ENCODE data around the gene WIPF3. TPM values are rescaled to one million over a fixed set of nuclear protein-coding genes. Genes with fewer than 3 reads are reported as not detected.

Gene WIPF3
- total RNA-seq, 6 donors from 2014 or later: 0.34 to 1.3 (median 0.96) TPM; not detected in 2

DNA sequence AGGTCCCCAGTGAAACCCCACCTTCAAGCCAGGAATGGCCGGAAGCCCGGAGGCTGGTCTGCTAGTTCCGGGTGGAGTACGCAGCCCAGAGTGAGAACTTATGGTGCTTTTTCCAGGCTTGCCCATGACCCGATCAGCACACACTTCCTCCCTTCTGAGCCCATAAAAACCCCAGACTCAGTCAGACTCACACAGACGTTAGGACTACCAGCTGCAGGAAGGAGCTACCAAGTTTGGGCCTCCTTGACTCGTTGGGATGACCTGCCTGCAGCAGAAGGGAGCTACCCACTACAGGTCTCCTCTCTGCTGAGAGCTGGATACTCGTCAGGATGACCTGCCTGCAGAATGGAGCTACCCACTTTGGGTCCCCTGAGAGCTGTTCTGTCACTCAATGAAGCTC, 144.2 kb downstream of the WIPF3 start:
- ATAC-seq (ENCODE audit: low FRiP score in 2 of 2) (no peak), DNase-seq (no peak)
- 88 to 90% methylated on average over 4 to 8 of the region's 8 CpGs for WGBS, 2 donors
- Histone ChIP-seq H3K36me3 (peaks cover 0 to 3% (median 0%) of the 10 kb centered on the region in 4 donors), H3K27ac (no peak overlapping the region), H3K9me3 (no peaks in the 10 kb centered on the region), H3K4me1 (no peaks in the 10 kb centered on the region), H3K4me3 (no peak overlapping the region), H3K27me3 (no peaks in the 10 kb centered on the region)
- TF ChIP-seq, protein P1, sequence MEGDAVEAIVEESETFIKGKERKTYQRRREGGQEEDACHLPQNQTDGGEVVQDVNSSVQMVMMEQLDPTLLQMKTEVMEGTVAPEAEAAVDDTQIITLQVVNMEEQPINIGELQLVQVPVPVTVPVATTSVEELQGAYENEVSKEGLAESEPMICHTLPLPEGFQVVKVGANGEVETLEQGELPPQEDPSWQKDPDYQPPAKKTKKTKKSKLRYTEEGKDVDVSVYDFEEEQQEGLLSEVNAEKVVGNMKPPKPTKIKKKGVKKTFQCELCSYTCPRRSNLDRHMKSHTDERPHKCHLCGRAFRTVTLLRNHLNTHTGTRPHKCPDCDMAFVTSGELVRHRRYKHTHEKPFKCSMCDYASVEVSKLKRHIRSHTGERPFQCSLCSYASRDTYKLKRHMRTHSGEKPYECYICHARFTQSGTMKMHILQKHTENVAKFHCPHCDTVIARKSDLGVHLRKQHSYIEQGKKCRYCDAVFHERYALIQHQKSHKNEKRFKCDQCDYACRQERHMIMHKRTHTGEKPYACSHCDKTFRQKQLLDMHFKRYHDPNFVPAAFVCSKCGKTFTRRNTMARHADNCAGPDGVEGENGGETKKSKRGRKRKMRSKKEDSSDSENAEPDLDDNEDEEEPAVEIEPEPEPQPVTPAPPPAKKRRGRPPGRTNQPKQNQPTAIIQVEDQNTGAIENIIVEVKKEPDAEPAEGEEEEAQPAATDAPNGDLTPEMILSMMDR (IDR thresholded peaks at IDR 0.05): no peak
- no peak for TF ChIP-seq EP300 (IDR thresholded peaks at IDR 0.05)
- no peak for TF ChIP-seq POLR2A (IDR thresholded peaks at IDR 0.05)
- no peak for TF ChIP-seq POLR2AphosphoS5 (IDR thresholded peaks at IDR 0.05)

GRCh38 chr7:29951206-29951605, 144.9 kb downstream of the WIPF3 start:
- DNase-seq: peak in 1 of 2 donors; percentile 21
- no peak overlapping the region for H3K4me3 ChIP-seq
- peaks cover 0 to 3% (median 0%) of the 10 kb centered on the region in 4 donors for H3K36me3 ChIP-seq
- H3K27ac ChIP-seq: no peak overlapping the region
- H3K4me1 ChIP-seq: peaks cover 0 to 5% (median 4%) of the 10 kb centered on the region in 4 donors
- TF ChIP-seq POLR2A (IDR thresholded peaks at IDR 0.05): no peak
- TF ChIP-seq POLR2AphosphoS5 (IDR thresholded peaks at IDR 0.05): no peak
- TF ChIP-seq, protein P1 (IDR thresholded peaks at IDR 0.05): no peak
- no peak for TF ChIP-seq EP300 (IDR thresholded peaks at IDR 0.05)
- no peaks in the 10 kb centered on the region for H3K27me3 ChIP-seq
- 80 to 96% methylated on average over 3 to 8 of the region's 8 CpGs for WGBS, 2 donors
- H3K9me3 ChIP-seq: no peaks in the 10 kb centered on the region
- no peak for ATAC-seq (ENCODE audit: low FRiP score in 2 of 2)

- H3K27me3 ChIP-seq: no peaks in the 10 kb centered on the region
- WGBS, 2 donors: 67 to 73% methylated on average over 4 of the region's 4 CpGs
- ATAC-seq (ENCODE audit: low FRiP score in 2 of 2): peak in 1 of 2 donors; percentile 80
- H3K27ac ChIP-seq: no peak overlapping the region
- peaks cover 0 to 9% (median 7%) of the 10 kb centered on the region in 4 donors for H3K4me1 ChIP-seq
- H3K4me3 ChIP-seq: no peak overlapping the region
- no peaks in the 10 kb centered on the region for H3K9me3 ChIP-seq
- no peaks in the 10 kb centered on the region for H3K36me3 ChIP-seq
- no peak for TF ChIP-seq POLR2A (IDR thresholded peaks at IDR 0.05)
- TF ChIP-seq, protein P1 (IDR thresholded peaks at IDR 0.05): no peak
- no peak for TF ChIP-seq POLR2AphosphoS5 (IDR thresholded peaks at IDR 0.05)
- no peak for TF ChIP-seq EP300 (IDR thresholded peaks at IDR 0.05)
- no peak for DNase-seq
These were observed 147.5 kb downstream of the WIPF3 start for GRCh38 chr7:29953726-29954347.

GRCh38 chr7:29955075-29955792, 148.9 kb downstream of the WIPF3 start:
- Histone ChIP-seq H3K27ac (no peak overlapping the region), H3K4me1 (peaks cover 0 to 9% (median 7%) of the 10 kb centered on the region in 4 donors), H3K36me3 (no peaks in the 10 kb centered on the region), H3K4me3 (no peak overlapping the region), H3K9me3 (no peaks in the 10 kb centered on the region), H3K27me3 (no peaks in the 10 kb centered on the region)
- DNase-seq (no peak), ATAC-seq (ENCODE audit: low FRiP score in 2 of 2) (no peak)
- TF ChIP-seq, protein P1 (IDR thresholded peaks at IDR 0.05): no peak
- no peak for TF ChIP-seq EP300 (IDR thresholded peaks at IDR 0.05)
- TF ChIP-seq POLR2A (IDR thresholded peaks at IDR 0.05): no peak
- no peak for TF ChIP-seq POLR2AphosphoS5 (IDR thresholded peaks at IDR 0.05)
- 85 to 88% methylated on average over 7 of the region's 7 CpGs for WGBS, 2 donors

All from upper lobe of left lung (tissue), 6 donors.